HG03066 (cell line): ENCODE results near the gene TANGO6.

Source experiments
- ATAC-seq: cut with Tn5 transposase; IDR thresholded peaks from one replicate; pipeline ENCODE4 v1.9.1; 2021; ENCODE audit warnings: low read depth; ENCODE audit not compliant: unreplicated experiment

The TANGO6 gene

DNA sequence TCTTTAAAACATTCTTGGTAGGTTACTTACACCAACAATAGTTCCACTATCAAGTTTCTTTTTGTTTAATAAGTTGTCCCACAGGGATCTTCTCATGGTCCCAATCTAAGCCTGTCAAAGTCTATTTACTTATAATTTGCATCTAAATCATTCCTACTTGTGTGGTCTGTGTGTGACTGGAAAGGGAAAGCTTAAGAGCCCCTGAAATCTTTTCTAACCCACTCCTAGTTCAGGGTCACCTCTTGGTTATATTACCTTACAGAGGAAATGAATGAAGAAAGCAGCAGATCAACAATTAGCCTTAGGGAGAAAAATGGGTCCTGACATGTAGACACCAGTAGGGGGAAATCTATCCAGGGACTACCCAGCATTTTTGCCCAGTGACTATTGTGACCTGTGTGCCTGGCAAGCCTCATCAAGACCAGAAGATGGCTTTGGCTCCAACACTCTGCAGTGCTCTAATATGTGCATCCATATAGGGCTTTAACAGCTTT is 151.7 kb downstream of the TANGO6 start:
- no peak for ATAC-seq

DNA sequence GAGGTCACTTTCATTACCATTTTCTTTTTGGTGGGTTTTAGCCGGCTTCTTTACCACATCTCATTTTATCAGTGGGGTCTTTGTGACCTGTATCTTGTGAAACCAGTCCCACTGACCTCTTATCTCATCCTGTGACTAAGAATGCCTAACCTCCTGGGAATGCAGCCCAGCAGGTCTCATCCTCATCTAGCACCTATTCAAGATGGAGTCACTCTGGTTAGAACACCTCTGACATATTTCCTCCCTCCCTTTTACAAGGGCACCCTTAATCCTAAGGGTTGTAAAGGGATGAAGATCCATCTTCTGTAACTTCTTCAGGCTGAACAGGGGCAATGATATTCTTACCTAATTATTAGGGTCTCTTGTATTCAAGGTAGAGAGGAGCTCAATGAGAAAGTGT is 154.2 kb downstream of the TANGO6 start:
- no peak for ATAC-seq

DNA sequence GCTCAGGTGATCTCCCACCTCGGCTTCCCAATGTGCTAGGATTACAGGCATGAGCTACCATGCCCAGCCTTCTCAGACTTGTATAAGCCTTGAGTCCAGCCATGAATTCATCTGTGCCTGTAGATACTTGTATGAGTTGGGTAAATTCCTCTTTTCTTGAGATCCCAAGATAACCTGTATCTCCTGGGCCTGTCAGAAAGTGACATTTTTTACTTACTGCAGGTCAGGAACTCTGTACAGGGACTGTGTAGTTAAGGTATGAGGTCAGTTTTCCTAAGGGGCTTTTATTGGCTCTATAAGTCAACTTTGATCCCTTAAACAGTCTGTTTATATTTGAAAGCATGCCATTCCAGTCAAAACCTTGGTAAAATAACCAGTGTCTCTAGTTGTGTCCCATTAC is 155.8 kb downstream of the TANGO6 start:
- no peak for ATAC-seq

DNA sequence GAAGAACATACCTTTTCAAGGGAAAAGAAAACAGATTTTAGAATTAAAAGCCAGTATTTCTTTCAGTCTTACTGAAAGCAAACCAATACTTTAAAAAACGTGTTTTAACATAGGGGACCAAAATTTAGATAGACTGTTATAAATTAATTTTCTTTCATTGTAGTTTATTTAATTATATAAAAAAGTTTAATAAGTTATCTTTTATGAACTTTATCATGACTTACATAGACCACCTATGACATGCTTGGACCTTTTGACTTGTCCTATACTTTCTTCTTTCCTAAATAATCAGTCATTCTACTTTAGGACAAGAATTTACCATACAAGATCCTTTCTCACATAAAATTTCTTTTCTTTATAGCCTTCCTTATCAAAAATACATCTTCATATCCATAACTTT is 160.2 kb downstream of the TANGO6 start:
- ATAC-seq, result no peak

DNA sequence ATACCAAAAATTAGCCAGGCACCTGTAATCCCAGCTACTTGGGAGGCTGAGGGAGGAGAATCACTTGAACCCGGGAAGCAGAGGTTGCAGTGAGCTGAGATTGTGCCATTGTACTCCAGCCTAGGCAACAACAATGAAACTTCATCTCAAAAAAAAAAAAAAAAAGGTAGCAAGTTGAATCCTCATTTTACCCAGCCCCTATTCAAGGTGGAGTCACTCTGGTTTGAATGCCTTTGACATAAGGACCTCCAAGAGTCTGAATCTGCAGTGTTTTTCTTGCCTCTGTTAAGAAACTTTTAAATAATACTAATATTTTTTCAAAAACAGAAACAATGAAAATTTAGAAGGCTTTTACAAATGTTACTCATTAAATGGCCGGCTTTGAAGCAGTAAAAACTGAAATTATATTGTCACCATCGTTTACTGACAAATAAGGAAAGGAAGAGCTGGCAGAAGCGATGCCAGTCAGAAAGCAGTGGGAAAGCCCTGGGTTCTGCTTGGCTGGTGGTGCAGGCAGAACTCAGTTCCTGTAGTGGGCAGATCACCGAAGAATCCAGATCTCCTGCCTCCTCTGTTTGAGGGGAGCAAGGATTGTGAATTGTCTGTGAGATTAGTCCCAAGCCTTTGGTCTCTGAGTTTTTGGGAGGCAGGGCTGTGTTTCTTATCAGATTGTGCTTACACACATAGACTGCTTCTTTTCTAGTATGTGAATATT is 162.5 kb downstream of the TANGO6 start:
- ATAC-seq, result no peak

DNA sequence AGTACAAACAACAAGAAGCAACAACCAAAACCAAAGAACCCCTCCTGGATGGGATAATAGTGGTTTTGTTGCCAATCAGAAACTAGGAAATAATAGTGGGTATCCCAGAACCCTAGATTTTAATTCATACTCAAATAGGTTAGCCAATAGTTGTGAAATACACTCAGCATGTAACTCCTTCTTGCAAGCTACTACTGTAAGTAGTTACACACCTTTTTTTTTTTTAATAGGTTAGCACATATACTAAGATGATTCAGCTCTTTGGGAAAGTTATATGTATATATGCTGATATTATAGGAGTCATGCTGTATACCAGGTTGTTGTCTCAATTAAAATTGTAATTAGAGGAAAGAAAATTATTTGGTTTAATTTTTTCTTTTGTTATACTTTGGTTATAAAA is 169.6 kb downstream of the TANGO6 start:
- no peak for ATAC-seq

DNA sequence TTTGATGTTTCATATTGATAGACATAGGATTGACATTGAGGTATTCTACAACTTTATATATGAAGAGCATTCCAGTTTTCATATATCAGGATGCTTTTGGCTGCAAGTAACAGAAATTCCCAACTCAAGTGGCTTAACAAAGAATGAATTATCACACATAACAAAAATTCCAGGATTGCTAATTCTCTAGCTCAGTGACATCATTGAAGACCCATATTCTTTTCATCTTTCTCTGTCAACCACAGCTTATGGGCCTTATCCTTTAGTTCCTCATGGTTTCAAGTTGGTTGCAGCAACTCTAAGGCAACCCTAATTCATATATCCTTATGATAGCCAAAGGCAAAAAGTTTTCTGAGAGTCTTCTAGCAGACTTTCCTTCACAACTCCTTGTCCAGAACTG is 170.7 kb downstream of the TANGO6 start:
- ATAC-seq, result no peak

DNA sequence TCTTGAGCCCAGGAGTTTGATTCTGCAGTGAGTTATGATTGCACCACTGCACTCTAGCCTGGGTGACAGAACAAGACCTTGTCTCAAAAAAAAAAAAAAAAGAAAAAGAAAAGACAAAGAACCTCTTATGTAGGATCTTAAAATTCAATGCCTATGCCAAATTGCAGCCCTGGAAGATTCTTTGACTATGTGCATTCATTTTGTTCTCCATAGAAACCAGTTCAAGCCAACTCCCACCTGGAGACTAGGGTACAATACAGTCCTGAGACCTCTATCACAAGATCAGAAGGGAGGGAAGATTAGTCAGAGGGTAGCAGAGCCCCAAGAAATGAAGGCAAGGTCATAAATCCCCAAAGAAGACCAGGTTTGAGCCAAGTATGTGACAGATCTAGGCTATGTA is 171.5 kb downstream of the TANGO6 start:
- no peak for ATAC-seq

DNA sequence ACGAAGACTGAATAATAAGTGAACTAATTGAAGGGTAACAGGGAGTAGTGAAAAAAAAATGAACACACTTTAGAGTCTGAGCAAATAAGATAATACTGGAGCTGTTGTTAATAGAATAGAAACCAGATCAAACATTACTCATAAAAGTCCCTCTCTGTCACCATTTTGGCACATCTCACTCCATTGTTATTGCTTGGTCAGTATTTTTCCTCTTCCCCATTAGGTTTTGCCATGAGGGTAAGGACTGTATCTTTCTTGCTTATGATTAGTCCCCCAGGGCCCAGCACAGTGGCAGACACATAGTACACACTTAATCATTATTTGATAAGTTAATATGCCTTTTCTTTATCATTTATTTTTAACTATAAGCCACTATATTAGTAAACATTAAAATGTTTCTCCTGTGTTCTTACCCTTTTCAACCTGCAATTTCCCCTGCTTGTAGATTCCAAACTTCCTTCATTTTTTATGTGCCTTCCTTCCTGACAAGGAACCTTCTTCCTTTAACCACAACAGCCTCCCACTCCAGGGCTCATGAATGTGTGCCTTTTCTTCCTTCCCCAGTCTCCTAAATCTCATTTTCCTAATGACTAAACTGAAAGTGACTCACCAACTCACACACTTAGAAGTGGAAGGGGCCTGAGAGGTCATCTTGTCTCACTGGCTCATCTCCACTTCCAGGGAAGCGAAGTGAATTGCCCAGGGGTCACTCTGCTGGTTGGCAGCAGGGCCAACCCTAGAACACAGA is 173.9 kb downstream of the TANGO6 start:
- no peak for ATAC-seq

DNA sequence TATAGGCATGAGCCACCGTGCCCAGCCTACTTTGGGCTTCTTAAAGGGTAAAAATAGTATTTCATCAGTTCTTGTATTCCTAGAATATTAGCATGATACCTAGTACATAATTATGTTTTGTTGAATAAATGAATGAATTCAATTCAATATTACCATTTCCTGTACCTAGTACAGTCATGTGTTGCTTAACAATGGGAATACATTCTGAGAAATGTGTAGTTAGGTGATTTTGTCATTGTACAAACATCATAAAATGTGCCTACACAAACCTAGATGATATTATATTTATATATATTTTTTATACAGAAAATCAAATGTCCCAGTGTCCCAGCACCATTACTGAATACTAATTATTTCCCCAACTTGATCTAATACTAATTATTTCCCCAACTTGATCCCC is 176.5 kb downstream of the TANGO6 start:
- no peak for ATAC-seq

DNA sequence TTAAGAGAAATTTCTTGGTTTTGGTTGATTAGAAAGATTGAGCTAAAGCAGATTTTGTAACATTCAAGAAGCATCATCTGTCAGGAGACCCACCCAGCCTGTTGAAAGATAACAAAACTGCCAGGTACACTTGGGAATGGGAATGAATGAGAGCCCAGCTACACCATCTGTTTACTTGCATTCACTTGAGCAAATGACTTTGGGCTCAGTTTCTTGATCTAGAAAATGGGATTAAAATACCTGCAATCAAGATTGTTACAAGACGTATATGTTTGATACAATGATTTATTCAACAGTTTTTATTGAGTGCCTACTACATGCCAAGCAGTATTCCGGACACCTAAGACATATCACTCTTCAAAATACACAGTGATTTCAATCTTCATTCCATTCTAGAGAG is 185.8 kb downstream of the TANGO6 start:
- ATAC-seq, result no peak

DNA sequence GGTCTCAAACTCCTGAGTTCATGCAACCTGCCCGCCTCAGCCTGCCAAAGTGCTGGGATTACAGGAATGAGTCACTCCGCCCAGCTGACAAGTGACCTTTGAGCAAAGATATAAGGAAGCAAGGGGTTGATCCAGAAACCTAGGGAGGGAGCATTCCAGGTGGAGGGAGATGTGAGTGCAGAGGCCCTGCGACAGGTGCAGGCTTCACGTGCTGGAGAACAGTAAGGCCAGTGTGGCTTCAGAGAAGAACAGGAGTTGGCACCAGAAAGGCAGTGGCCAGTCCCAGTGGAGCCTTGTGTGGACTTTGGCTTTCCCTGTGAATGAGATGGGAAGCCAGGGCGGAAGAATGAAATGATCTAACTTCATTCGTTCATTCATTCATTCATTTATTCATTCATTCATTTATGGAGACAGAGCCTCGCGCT is 188.6 kb downstream of the TANGO6 start:
- ATAC-seq, result no peak

DNA sequence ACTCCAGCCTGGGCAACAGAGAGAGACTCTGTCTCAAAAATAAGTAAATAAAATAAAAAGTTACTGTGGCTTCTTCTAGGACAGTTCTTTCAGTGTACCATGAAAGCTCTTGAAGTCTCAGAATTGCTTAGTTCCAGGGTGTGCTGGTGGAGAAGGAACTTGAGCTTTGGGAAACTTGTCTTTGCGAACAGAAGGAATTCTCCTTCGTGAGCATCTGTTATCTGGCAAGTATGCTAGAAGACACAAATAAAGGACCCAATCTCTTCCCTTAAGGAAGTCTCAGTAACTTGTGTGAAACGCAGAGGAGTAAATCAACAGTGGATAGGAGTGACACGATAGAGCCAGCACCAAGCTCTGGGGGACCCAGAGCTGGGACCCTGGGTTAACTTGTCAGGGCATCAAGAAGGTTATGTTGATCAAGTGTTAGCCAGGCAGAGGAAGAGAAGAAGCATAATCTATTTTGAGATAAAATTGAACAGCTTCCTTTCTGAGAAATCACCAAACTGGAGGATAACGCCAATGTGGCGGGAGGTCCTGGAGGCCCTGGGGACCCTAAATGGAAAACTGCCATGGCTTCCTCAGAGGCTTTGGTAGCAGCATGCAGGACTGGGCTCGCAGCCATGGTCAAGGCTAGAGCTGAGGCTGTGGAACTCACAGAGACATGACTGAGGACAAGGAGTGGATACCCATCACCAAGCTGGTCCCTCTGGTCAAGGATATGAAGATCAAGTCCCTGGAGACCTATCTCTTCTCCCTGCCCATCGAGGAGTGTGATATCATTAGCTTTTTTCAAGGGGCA is 190.0 kb downstream of the TANGO6 start:
- ATAC-seq, result no peak

DNA sequence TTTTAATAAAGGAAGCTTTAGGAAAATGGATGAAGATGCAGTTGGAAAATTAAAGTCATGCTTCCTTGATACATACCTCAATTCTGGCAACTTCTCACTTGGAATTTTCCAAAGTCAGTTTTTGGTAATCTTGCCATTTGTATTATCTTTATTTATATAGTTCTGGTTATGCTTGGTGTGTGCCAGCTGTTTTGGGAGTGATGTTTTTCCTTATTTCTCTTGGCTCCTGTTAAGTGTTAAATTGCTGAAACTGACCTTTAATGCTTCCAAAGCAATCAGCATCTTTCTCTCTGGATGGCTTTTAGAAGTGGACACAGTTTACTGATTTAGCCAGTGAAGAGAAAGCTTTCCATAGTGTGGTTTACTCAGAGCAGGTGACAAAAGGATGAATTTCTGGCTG is 192.0 kb downstream of the TANGO6 start:
- no peak for ATAC-seq

DNA sequence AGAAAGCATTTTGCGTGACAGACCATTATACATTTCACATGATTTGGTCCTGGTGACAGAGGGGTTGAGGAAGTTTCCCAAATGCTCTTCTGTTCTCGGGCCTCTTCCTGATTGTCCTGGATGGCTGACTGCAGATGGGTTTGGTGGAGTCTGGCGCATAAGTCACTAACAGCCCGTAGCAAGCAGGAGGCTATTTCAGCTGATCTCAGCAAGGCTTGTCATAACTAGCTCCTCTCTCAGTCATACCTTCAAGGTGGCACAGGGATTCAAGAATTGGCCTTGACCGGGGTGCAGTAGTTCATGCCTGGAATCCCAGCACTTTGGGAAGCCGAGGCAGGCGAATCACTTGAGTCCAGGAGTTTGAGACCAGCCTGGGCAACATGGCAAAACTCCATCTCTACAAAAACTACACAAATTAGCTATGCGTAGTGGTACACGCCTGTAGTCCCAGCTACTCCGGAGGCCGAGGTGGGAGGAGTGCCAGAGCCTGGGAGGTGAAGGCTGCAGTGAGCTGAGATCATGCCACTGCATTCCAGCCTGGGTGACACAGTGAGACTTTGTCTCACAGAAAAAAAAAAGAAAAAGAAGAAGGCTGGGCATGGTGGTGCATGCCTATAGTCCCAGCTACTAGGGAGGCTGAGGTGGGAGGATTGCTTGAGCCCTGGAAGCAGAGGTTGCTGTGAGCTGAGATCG is 193.2 kb downstream of the TANGO6 start:
- ATAC-seq, result no peak

DNA sequence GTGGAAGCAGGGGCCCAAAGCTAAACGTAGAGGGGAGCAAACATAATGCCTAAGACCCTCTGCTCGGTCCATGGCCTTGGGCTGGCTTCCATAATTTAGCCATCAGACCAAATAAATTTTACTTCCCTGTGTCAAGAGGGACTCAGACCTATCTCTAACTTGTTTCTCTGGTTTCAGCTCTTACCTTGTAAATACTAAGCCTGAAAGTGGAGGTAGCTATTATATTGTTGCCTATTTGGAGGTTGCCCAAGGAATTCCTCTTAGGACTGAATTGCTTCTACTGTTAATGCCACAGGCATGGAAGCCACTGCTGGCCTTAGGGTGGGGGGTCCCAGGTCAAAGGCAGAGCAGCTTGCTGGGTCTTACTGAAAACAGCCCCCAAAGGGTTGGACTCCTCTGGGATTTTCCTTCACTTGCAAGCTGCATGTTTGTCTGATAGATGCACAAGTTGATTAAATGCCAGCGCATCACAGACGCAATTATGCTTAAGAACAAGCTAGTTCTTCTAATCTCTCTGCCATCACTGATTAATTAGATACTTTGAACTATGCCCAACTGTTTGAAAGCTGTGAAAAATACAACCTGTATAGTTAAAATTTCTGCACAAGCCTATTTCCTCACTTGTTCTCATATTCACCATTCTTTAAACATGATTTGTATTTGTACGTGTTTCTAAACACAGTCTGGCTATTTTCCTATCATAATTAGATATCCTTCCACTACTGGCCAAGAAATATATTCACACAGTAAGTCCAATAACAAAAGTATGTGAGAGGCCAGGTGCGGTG is 194.2 kb downstream of the TANGO6 start:
- ATAC-seq, result no peak

DNA sequence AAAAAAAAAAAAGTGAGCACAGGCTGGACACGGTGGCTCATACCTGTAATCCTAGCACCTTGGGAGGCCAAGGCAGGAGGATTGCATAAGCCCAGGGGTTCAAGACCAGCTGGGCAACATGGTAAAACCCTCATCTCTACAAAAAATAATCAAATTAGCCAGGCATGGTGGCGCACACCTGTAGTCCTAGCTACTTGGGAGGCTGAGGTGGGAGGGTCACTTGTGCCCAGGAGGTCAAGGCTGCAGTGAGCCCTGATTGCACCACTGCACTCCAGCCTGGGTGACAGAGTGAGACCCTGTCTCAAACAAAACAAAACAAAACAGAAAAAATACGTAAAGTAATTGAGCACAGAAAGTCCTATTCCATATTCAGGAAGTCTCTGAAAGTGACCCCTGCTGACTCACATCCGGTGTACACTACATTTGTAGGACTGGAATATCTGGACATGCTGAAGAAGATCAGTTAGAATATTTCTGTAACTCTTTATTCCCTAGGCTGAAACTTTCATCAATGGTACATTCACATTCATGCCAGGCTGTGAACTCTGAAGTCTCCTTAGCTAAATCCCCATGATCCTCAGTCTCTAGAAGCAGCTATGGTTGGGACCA is 196.1 kb downstream of the TANGO6 start:
- no peak for ATAC-seq

DNA sequence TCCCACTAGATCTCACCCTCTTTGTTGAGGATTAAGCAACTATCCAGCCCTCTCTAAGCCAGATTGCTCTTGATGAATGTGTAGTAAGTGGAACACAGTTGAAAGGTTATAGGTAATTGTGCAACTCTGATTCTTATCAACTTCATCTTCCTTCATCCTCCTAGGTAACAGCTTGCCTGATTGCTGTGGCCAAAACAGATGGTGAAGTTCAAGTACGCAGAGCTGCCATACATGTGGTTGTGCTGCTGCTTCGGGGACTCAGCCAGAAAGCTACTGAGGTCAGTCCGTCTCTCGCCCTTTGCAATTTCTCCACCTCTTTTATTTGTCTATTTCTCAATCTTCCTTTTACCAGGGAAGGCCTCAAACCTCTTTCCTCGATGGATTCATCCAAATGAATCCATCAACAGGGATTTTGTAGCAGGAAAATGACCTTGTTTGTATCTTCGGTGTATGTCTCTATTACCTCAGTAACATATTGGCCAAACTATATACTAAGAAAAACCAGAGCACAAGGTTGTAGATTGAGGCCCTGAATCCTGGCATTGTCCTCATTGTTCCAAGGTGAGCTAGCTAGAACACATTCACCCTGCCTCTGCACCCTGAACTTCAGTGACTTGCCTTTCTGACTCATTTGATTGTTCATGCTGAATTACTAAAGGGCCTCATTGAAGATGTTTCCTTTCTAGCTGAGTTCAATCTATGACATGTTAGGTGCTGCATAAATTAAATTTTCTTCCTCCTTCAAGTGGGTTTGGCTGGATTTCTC is 197.0 kb downstream of the TANGO6 start:
- no peak for ATAC-seq
